GM18519 (cell line): ENCODE results near the gene INPP5B.
A peak's percentile ranks its signal among the peaks of the same experiment; 100 is the strongest.
"Not testable (repeated sequence)": the region's sequence is repeated elsewhere in the genome, so short reads cannot be mapped to it uniquely, and the experiment has no call there.

Experiments
- ATAC-seq: cut with Tn5 transposase; IDR thresholded peaks from one replicate; pipeline ENCODE4 v1.9.1; 2021; ENCODE audit warnings: mild to moderate bottlenecking, moderate library complexity; ENCODE audit not compliant: unreplicated experiment, low FRiP score

Gene INPP5B

GRCh38 chr1:37946703-37947360, at the start of gene INPP5B:
Gene INPP5B, minus strand, starts transcription at chr1:37947053. Its CDS starts 745 bp downstream, at chr1:37946308.
- ATAC-seq = no peak

- no peak for ATAC-seq
These were observed 49.0 kb upstream of the INPP5B start for GRCh38 chr1:37995751-37996345.

GRCh38 chr1:37994886-37995566, 48.2 kb upstream of the INPP5B start:
- no peak for ATAC-seq

GRCh38 chr1:37989361-37989930, 42.6 kb upstream of the INPP5B start:
- peak; percentile 17 for ATAC-seq

GRCh38 chr1:37987679-37988078, 40.8 kb upstream of the INPP5B start:
- no peak for ATAC-seq

- no peak for ATAC-seq
These were observed 36.7 kb upstream of the INPP5B start for GRCh38 chr1:37983546-37983945.

GRCh38 chr1:37978541-37978940, 31.7 kb upstream of the INPP5B start:
- no peak for ATAC-seq

GRCh38 chr1:37975083-37975482, 28.2 kb upstream of the INPP5B start:
- ATAC-seq = not testable (repeated sequence)

- ATAC-seq = no peak
These were observed 27.7 kb upstream of the INPP5B start for GRCh38 chr1:37974567-37974966.

GRCh38 chr1:37973684-37974083, 26.8 kb upstream of the INPP5B start:
- not testable (repeated sequence) for ATAC-seq

GRCh38 chr1:37965301-37965700, 18.4 kb upstream of the INPP5B start:
- no peak for ATAC-seq

GRCh38 chr1:37964106-37964505, 17.3 kb upstream of the INPP5B start:
- ATAC-seq = not testable (repeated sequence)

- no peak for ATAC-seq
These were observed 11.8 kb upstream of the INPP5B start for GRCh38 chr1:37958690-37959089.

- ATAC-seq = no peak
These were observed 8.8 kb upstream of the INPP5B start for GRCh38 chr1:37955685-37956084.

- ATAC-seq = no peak
These were observed 7.6 kb upstream of the INPP5B start for GRCh38 chr1:37954316-37954971.

- ATAC-seq = no peak
These were observed 5.9 kb upstream of the INPP5B start for GRCh38 chr1:37952738-37953137.

GRCh38 chr1:37951783-37952624, 5.2 kb upstream of the INPP5B start:
- no peak for ATAC-seq

GRCh38 chr1:37951041-37951782, 4.4 kb upstream of the INPP5B start:
- no peak for ATAC-seq

- no peak for ATAC-seq
These were observed 2.8 kb upstream of the INPP5B start for GRCh38 chr1:37949524-37950152.
